Peyer's patch (tissue), 4 donors: ENCODE data around the gene DCAKD. TPM values are rescaled to one million over a fixed set of nuclear protein-coding genes. Genes with fewer than 3 reads are reported as not detected.

Source experiments
- DNase-seq, 3 donors: peaks; one replicate each; pipeline ENCODE4 v3.0.0-alpha.2; 2017 to 2019
- H3K27ac ChIP-seq, 4 donors: fragments of 200-600 bp; sonication (generic); one replicate each; pipeline ENCODE4 v1.5.1; 2016 to 2019
- H3K27me3 ChIP-seq, 2 donors: fragments of 200-600 bp; sonication (generic); one replicate each; pipeline ENCODE4 v1.5.1; 2019
- H3K36me3 ChIP-seq, 3 donors: fragments of 200-600 bp; sonication (generic); one replicate each; pipeline ENCODE4 v1.5.1; 2016 to 2019
- H3K4me1 ChIP-seq, 4 donors: fragments of 200-600 bp; sonication (generic); one replicate each; pipeline ENCODE4 v1.5.1; 2016 to 2019
- H3K4me3 ChIP-seq, 4 donors: fragments of 200-600 bp; sonication (generic); 1 replicate in 3 of 4; 2 replicates in 1 of 4; pipeline ENCODE4 v1.5.1; 2016 to 2019; ENCODE audit warnings: mild to moderate bottlenecking in 1 of 4
- H3K9me3 ChIP-seq, 4 donors: fragments of 200-600 bp; sonication (generic); one replicate each; pipeline ENCODE4 v1.5.1; 2016 to 2019; ENCODE audit warnings: mild to moderate bottlenecking in 1 of 4
- POLR2A ChIP-seq, 2 donors: fragments of 450-650 bp; IDR thresholded peaks; one replicate each; pipeline ENCODE4 v1.5.1; 2017; ENCODE audit warnings: antibody characterized with exemption in 2 of 2, mild to moderate bottlenecking in 2 of 2, moderate library complexity in 2 of 2
- total RNA-seq, 4 donors: library from RNA; depleted of rRNA; stranded (reverse); fragments of >200 nt; gene quantifications; one replicate each; pipeline ENCODE4 v1.1.0, GENCODE V29; 2016
- TF ChIP-seq, protein P1 (sequence below), 6 experiments: fragments of 450-650 bp in 4 of 6; fragments of 200-600 bp in 2 of 6; sonication (generic) in 1 of 6; IDR thresholded peaks; one replicate each; pipeline ENCODE4 v1.5.1; 2017 to 2019; ENCODE audit warnings: antibody characterized with exemption in 6 of 6, mild to moderate bottlenecking in 3 of 6, moderate library complexity in 1 of 6

DCAKD gene
- total RNA-seq, 4 donors from 2014 or later, result 12.6 to 78.4 (median 23.2) TPM

DNA sequence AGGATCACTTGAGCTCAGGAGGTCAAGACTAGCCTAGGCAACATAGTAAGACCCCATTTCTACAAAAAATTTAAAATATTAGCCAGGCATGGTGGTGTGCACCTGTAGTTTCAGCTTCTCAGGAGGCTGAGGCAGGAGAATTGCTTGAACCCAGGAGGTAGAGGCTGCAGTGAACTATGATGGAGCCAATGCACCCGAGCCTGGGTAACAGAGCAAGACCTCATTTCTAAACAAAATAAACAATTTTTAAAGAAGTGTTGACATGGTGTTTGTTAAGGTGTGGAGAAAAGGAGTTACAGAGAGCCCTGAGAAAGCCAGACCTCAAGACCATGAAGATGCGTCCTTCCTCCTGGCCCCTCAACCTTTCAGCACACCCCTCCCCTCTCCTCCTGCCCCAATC, 45.7 kb downstream of the DCAKD start:
- Histone ChIP-seq H3K27ac (no peak overlapping the region), H3K9me3 (no peaks in the 10 kb centered on the region), H3K36me3 (no peaks in the 10 kb centered on the region), H3K4me1 (no peaks in the 10 kb centered on the region), H3K27me3 (no peaks in the 10 kb centered on the region), H3K4me3 (no peak overlapping the region)
- DNase-seq, result no peak
- TF ChIP-seq POLR2A (IDR thresholded peaks at IDR 0.05), result no peak
- TF ChIP-seq, protein P1, sequence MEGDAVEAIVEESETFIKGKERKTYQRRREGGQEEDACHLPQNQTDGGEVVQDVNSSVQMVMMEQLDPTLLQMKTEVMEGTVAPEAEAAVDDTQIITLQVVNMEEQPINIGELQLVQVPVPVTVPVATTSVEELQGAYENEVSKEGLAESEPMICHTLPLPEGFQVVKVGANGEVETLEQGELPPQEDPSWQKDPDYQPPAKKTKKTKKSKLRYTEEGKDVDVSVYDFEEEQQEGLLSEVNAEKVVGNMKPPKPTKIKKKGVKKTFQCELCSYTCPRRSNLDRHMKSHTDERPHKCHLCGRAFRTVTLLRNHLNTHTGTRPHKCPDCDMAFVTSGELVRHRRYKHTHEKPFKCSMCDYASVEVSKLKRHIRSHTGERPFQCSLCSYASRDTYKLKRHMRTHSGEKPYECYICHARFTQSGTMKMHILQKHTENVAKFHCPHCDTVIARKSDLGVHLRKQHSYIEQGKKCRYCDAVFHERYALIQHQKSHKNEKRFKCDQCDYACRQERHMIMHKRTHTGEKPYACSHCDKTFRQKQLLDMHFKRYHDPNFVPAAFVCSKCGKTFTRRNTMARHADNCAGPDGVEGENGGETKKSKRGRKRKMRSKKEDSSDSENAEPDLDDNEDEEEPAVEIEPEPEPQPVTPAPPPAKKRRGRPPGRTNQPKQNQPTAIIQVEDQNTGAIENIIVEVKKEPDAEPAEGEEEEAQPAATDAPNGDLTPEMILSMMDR (IDR thresholded peaks at IDR 0.05), result no peak

DNA sequence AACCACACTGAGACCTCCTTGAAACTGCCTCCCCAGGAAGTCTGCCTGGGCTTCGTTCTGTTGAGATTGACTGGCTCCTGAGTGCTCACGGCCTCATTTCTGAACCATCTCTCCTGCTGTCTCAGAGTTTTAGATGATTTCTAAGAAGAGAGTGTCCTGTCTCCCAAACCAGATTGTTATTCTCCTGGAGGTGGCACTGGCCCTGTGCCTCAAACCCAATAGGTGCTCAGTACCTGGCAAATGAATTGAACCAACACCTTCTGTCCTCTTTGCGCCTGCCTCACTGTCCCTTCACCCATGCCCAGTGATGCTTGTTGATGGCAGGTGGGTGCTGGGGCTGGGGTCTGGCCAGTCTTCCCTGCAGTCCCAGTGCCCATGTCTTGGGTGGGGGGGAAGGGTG, 47.0 kb downstream of the DCAKD start:
- H3K27ac ChIP-seq, result no peak overlapping the region
- no peaks in the 10 kb centered on the region for H3K9me3 ChIP-seq
- no peaks in the 10 kb centered on the region for H3K27me3 ChIP-seq
- no peaks in the 10 kb centered on the region for H3K4me1 ChIP-seq
- no peaks in the 10 kb centered on the region for H3K36me3 ChIP-seq
- DNase-seq, result no peak
- TF ChIP-seq, protein P1 (IDR thresholded peaks at IDR 0.05), result no peak
- no peak for TF ChIP-seq POLR2A (IDR thresholded peaks at IDR 0.05)
- no peak overlapping the region for H3K4me3 ChIP-seq

DNA sequence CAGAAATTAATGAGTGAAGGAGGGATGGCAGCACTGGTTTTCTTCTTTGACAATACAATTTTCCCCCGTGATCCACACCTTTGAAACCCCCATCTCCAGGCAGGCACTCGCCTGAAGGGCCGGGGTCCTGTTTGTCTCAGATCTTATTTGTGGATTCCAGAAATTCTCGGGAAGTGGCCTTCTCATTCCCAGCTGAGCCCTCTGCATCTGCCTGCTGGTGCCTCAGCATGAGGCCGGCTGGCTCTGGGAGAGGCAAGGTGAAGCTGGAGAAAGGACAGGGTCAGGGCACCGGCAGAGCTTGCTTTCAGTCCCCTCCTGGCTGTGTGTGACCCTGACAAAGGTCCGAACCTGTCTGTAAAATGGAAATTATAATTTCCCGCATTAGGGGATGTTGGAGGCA, 47.6 kb downstream of the DCAKD start:
- H3K27me3 ChIP-seq, result no peaks in the 10 kb centered on the region
- H3K4me3 ChIP-seq, result no peak overlapping the region
- no peaks in the 10 kb centered on the region for H3K36me3 ChIP-seq
- no peaks in the 10 kb centered on the region for H3K4me1 ChIP-seq
- no peaks in the 10 kb centered on the region for H3K9me3 ChIP-seq
- TF ChIP-seq POLR2A (IDR thresholded peaks at IDR 0.05), result no peak
- TF ChIP-seq, protein P1 (IDR thresholded peaks at IDR 0.05), result no peak
- H3K27ac ChIP-seq, result no peak overlapping the region
- DNase-seq, result no peak

DNA sequence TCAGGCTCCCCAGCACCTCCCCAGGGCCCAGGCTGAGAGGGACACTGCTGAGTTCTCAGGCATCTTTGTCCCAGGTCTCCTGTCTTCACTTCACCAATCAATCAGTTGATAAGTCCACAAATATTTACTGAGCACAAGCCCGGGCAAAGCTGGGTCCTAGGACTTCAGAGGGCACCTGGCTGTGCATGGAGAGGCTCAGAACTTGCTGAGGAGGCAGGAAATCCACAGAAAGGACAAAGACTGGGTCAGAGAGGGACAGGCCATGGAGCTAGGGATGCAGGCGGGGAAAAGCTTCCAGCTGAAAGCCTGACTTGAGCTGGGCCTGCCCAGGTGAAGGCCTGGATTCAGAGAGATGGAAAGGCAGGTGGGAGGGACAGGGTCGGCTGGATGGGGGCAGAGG, 50.1 kb downstream of the DCAKD start:
- no peak for DNase-seq
- no peak overlapping the region for H3K4me3 ChIP-seq
- H3K36me3 ChIP-seq, result no peaks in the 10 kb centered on the region
- no peaks in the 10 kb centered on the region for H3K9me3 ChIP-seq
- no peak for TF ChIP-seq POLR2A (IDR thresholded peaks at IDR 0.05)
- TF ChIP-seq, protein P1 (IDR thresholded peaks at IDR 0.05), result no peak
- H3K4me1 ChIP-seq, result no peaks in the 10 kb centered on the region
- H3K27me3 ChIP-seq, result no peaks in the 10 kb centered on the region
- H3K27ac ChIP-seq, result no peak overlapping the region

DNA sequence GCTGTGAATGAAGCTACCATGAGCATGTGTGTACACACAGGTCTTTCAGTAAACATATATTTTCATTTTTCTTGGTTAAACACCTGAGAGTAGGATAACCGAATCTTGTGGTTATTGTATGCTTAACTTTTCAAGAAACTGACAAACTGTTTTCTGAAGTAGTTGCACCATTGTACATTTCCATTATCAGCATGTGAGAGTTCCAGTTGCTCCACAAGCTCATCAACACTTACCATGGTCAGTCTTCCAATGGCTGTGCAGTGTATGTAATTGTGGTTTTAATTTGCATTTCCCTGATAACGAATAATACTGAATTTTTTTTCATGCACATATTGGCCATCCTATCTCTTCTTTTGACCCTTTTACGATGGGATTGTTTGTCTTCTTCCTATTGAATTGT, 52.0 kb downstream of the DCAKD start:
- Histone ChIP-seq H3K4me3 (no peak overlapping the region), H3K4me1 (no peaks in the 10 kb centered on the region), H3K27ac (no peak overlapping the region), H3K27me3 (no peaks in the 10 kb centered on the region), H3K36me3 (no peaks in the 10 kb centered on the region), H3K9me3 (no peaks in the 10 kb centered on the region)
- no peak for DNase-seq
- TF ChIP-seq POLR2A (IDR thresholded peaks at IDR 0.05), result no peak

DNA sequence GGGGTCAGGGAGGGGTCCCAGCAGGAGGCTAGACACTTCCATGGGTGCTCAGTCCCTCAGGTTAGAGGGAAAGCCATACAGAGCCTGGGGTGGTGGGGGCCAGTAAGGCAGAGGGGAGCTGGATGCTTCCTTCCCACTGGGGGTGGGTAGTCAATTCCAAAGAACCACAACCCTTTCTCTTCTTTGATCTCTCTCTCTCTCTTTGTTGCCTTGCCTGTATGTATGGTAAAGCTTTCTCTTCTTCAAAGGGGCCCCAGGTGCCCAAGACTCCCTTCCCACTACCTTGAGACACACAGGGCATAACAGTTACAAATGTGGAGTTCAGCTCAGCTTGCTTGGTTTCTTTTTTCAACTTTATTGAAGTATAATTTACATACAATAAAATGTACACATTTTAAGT, 52.8 kb downstream of the DCAKD start:
- no peaks in the 10 kb centered on the region for H3K27me3 ChIP-seq
- H3K9me3 ChIP-seq, result no peaks in the 10 kb centered on the region
- H3K36me3 ChIP-seq, result no peaks in the 10 kb centered on the region
- no peak for DNase-seq
- TF ChIP-seq, protein P1 (IDR thresholded peaks at IDR 0.05), result no peak
- no peak for TF ChIP-seq POLR2A (IDR thresholded peaks at IDR 0.05)
- no peak overlapping the region for H3K27ac ChIP-seq
- H3K4me3 ChIP-seq, result no peak overlapping the region
- H3K4me1 ChIP-seq, result no peaks in the 10 kb centered on the region
